Retina (tissue), 1 donor: ENCODE results near the gene LRPAP1.
"Not testable (repeated sequence)": the region's sequence is repeated elsewhere in the genome, so short reads cannot be mapped to it uniquely, and the experiment has no call there.

Experiments used
- DNase-seq: peaks from one replicate; pipeline ENCODE4 v3.0.0-alpha.2; 2016

The LRPAP1 gene, protein sequence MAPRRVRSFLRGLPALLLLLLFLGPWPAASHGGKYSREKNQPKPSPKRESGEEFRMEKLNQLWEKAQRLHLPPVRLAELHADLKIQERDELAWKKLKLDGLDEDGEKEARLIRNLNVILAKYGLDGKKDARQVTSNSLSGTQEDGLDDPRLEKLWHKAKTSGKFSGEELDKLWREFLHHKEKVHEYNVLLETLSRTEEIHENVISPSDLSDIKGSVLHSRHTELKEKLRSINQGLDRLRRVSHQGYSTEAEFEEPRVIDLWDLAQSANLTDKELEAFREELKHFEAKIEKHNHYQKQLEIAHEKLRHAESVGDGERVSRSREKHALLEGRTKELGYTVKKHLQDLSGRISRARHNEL

DNA sequence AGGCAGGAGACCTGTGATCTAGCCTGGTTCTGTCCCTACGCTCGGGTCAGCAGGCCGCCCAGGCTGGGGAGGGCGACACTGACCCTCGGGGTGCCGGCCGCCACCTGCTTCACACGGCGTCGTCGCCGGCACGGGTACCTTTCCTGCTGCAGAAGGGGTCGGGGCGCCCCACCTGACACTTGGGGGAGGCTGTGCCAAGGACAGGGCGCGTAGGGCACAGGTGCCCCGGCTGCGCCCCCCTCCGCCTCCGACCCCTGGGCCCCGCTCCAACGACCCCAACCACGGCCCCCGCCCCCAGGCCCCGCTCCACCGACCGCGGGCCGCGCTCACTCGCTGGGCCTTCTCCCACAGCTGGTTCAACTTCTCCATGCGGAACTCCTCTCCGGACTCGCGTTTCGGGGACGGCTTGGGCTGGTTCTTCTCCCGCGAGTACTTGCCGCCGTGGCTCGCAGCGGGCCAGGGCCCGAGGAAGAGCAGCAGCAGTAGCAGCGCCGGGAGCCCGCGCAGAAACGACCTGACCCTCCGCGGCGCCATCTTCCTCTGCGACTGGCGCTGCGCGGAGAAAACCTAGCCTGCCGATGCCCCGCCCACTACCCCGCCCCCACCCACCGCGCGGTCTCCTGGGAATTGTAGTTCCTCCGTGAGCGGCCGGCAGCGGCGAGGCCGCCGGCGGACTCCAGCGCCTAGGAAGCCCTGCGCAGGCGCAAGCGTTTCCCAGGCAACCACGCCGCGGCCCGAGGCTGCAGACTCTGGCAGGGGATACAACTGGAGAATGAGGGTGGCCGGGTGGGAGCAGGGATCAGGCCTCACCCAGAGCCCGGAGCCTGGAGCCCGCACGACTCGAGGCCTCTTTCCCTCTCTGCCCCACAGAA is at the start of gene LRPAP1:
Gene LRPAP1 (minus strand): TSS at position 544 of the 872 bp plus-strand sequence. CDS start 10 bp downstream, at position 534.
- DNase-seq, result peak; percentile 95

DNA sequence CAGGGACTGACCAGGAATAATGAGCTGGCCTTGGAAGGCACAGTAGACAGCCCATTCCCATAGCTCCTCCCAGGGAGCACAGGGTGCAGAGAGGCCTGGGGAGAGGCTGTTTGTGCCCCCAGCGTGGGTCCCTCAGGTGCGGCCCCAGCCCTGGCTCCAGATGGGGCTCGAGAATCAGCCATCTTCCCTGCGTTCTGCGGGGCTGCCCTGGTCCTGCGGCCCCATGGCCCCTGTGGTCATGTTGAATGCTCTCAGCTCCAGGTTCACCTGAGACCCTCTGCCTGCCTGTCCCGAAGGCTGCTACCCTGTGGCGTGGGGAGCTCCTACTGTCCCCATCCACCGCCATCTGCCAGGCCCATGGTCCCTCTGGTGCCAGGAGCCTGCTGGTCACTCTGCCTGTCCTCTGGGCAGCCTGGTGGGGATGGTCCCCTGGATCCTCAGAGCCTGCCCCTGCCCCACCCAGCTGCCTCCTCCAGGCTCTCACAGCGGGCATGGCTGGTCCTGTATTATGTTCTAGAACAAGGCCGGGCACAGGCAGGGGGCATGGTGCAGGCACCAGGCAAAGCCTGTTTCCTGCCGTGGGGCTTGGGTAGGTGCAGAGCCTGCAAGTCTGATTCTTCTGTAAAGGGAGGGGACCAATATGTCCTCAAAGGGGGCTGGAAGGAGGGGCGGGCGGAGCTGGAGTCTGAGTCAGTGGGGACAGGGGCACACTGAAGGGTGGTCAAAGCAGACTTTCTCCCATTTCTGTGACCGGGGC is 49.3 kb upstream of the LRPAP1 start:
- DNase-seq, result not testable (repeated sequence)

DNA sequence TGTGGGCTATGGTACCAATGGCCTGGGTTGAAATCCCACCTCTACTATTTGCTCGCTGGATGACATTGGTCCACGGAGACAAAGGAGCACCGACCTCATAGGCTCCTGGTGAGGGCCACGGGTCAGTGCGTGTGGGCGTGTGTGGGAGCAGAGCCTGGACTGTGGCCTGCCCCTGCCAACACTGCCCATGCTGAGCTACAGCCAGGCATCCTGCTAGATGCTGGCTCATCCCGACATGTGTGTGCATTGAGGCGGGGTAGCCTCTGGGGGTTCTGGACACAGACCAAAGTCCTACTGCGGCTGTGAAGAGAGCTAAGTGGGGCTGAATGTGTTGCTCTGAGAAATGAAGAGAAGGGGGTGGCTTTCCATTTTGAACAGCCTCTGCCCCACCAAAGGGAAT is 48.6 kb upstream of the LRPAP1 start:
- DNase-seq, result not testable (repeated sequence)

DNA sequence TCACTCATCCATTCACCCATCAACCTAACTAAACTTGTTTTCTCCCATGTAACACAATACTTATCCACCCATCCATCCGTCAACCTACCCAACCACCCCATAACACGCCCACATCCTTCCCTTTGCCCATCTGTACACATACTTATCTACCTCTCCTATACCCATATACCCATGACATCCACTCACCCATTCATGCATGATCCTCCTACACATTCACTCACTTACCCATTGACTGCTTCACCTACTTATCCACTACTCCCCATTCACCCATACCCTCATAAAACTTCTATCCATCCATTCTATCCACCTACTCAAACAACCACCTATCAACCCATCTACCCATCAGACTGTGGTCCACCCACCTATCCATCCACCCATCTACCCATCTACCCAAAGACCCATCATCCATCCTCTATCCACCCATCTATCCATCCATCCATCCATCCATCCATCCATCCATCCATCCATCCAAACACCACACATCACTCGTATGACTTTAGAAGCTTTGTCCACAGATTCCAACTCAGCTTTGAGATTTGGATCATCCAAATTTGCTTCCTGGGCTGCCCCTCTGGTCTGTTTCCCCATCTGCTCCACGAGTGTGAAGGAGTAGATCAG is 46.4 kb upstream of the LRPAP1 start:
- DNase-seq, result not testable (repeated sequence)

DNA sequence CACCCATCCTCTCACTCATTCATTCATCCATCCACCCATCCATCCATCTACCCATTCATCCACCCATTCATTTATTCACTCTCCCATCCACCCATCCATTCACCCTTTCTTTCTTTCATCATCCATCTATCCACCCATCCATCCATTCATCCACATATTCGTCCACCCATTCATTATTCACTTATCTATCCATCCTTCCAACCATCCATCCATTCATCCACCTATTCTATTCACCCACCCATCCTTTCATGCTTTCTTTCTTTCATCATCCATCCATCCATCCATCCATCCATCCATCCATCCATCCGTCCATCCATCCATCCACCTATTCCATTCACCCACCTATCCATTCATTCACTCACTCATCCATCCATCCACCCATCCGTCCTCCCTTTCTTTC is 45.8 kb upstream of the LRPAP1 start:
- not testable (repeated sequence) for DNase-seq

DNA sequence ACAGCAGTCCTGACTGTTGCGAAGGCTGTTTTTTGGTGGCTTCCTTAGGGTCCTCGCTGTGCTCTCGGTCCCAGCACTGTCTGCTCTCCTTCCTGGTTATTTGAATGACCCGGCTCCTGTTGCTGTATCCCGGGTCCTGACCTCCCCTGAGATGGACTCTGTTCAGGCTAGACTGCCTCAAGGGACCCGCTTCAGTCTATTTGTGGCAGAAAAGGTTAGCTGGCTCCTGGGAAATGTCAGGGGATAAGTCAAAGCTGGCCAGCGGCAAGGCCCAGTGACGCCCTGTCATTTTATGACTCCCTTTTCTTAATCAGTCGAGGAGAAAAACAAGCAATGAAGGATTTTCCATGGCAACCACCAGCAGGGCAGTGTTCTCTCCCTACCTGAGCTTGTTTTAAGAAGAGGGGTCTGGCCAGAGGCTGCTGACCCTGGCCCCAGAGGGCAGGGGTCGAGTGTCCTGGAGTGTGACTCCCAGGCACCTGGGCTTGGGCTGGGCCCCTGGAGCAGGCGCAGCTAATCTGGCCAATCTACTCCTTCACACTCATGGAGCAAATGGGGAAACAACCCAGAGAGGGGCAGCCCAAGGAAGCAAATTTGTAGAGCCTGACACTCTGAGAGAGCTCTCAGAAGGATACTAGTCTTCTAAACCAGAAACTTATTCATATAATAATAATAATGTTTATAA is 45.1 kb upstream of the LRPAP1 start:
- DNase-seq, result not testable (repeated sequence)

DNA sequence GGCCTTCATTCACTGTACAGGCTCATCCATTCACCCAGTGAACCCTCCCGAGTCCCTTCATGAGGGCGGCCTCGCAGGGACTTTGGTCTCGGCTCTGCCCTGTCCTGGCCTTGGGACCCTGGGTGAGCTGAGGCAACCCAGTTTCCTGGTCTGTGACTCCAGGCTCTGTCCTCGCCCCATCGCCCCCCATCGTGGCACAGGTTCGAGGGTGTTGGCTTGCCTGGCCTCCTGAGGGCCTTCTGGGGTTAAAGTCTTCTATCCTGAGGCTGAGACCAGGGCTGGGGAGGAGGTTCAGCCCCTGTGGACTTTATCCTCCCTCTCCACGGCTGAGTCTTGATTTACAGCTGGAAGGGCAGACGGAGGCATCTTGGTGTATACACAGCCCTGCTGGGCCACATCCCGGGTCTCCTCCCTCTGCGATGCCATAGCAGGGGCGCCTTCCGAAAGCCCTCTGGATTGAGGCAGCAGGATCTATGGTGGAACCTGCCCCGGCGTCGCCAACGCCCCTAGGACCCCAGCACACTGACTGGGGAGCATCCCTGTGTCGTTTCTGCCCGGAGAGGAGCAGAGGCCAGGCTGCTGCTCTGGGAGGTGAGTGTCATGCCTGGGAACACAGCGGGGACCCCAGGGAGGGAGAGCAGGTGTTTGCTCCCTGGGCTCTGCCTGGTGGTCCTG is 44.4 kb upstream of the LRPAP1 start:
- DNase-seq, result not testable (repeated sequence)

DNA sequence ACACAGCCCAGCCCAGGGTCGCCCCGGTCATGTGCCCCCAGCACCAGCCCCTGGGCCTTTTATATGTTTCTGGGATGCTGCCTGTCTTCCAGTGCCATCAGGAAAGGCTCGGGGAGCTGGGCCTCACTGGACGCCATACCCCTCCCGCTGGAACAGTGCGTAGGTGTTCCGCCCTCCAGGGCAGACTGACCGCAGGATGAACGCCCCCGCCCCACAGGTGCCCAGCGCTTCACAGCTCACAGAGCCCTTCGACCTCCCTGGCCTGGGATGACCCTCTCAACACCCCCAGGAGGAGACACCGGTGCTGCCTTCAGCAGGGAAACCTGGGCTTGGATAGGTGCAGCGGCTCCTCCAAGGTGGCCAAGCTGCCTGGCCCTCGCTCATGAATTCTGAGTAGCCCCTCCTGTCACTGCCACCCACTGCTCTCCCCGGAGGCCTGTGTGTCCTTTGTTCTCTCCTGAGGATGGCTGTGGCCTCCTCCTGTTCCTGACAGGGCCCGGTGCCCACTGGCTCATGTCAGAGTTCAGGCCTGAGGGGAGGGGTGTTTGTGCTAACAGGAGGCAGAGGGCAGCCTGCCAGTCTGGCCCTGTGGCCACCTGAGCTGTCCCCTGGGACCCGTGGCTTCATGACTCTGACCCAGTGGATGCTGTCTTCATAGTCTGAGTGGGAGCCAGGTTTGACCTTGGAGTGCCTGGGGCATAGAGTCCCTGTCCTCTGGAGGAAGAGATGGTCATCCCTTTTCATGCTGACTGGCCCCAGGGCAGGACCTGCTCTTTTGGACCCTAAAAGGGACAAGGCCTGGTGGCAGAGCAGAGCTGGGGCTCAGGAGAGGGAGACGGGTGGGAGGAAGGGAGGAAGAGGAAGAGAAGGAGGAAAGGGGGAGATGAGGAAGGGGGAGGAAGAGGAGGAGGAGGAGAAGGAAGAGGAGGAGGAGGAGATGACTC is 43.5 kb upstream of the LRPAP1 start:
- DNase-seq, result not testable (repeated sequence)

DNA sequence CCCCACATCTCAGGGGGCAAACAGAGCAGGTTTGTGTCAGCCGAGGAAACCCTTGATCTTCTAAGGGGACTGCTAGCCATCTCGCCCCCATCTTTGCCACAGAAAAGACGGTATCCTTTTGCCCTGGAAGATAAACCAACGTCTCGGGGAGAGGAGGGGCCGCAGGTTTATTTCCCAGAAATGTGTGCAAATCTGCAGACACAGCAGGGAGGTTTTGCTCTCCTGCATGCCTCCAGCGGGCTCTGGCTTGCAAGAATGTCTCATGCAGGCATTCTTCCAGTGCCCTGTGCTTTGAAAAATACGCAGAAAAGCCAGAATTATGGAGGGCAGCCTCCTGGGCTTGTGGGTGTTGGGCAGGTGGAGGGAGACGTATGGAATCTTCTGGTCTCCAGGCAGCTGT is 42.6 kb upstream of the LRPAP1 start:
- not testable (repeated sequence) for DNase-seq

DNA sequence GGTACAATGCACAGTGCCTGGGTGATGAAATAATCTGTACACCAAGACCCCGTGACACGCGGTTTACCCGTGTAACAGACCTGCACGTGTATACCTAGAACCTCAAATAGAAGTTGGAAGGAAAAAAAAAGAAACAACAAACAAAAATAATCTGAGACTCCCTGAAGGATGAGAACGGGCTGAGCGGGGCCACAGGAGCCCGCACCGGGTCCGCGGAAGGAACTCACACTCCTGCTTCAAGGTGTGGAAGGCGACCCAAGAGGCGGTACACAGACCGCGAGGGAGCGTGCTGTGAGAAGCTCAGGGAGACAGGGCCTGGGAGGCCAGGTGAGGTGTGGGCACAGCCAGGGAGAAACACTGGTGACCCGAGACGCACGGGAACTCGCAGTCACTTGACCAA is 42.1 kb upstream of the LRPAP1 start:
- DNase-seq, result not testable (repeated sequence)

DNA sequence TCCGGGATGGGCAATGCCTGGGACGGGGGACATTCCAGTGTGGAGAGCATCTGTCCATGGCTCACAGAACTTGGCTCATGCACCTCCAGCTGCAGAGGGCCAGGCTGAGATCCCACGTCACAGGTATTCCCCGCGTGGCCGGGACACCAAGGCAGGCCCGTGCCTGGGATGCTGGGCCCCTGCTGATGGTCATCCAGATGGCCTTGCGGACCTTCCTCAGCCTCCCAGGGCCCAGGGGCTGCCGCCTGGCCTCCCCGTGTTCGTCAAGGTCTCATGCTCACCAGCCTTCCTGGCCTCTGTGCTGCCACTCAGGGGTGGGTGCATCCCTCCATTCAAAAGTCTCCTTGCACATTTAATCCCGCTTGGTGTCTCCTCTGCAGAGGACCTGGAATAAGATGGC is 40.9 kb upstream of the LRPAP1 start:
- DNase-seq, result no peak

DNA sequence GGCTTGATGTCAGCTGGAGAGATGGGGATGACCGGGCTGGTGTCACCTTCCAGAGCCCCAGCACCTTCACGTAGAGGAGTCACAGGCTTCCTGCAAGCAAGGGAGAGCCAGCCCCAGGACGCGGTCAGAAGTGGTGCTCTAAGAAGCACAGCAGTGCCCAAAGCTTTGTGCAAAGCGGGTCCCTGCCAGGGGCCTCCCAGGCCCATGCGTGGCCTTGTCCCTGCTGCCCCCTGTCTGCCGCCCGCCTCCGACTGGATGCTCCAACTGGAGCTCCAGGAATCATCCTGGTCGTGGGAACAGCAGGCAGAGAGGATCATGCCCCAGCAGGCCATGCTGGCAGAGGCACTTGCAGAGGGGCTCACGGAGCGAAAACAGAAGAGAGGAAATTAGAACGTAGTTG is 40.1 kb upstream of the LRPAP1 start:
- peak; percentile 28 for DNase-seq

DNA sequence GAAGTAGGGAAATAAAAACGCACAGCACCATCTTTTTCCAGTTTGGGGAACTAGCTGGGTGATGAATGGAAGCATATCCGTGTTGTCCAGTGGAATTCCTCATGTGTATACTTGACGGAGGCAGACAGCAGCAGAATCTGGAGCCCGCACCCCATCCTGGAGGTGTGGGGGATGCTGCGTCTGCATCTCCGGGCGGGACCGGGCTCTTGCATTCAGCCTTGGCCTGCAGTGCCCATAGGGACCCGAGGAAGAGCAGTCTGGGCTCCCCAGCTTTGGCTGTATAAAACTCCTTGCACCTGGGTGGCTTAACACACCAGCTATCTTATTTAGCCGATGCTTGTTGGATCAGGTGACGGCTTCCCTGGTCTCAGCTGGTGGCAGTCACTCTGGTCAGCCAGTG is 39.7 kb upstream of the LRPAP1 start:
- no peak for DNase-seq

DNA sequence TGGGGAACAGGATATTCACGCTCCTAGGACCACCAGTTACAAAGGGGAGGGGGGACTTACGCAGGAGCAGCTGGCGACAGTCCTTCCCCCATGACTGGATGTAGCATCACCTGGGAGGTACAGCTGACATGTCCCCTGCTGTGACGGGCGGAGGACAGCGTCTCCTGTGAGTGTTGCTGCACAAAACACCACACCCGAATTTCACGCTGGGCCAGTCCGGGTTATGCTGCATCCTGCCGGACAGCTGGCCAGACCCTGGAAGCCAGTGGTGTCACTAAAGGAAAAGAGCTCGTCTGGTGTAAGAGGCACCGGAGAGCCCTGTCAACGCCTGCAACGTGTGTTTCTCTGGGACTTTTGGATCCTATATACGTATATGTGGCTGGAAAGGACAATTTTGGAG is 38.7 kb upstream of the LRPAP1 start:
- DNase-seq, result not testable (repeated sequence)

DNA sequence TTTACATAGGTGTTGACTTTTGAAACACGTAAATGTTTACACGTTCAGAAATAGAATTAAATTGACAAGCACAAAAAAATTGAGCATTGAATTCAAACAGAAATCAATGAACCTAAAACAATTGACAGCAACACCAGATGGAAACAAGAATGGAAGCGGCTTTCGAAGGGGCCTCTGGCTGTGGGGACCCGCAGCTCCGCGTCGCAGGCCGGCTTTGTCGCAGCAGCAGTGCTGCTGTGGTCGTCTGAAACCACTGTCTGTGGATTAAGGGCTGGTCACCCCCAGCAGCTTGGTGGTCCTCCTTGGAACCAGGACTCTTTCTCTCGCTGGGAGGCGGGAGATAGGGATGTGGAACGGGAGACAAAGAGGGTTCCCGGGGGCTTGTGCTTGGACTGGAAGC is 37.4 kb upstream of the LRPAP1 start:
- DNase-seq, result not testable (repeated sequence)

DNA sequence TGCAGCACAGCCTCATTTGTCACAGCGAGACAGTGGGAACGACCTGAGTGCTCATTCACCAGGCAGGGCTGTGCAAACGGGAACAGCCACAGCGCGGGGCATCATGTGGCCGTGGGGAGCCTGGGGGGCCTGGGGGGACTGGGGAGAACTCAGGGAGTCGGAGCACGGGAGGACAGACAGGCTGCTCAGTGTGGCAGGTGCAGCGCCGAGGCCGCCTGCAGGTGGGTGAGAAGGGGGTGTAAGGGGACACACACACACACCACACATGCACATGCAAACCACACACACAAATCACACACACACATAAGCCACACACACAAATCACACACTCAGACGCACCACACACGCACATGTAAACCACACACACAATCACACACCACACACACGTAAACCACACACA is 34.5 kb upstream of the LRPAP1 start:
- DNase-seq, result not testable (repeated sequence)

DNA sequence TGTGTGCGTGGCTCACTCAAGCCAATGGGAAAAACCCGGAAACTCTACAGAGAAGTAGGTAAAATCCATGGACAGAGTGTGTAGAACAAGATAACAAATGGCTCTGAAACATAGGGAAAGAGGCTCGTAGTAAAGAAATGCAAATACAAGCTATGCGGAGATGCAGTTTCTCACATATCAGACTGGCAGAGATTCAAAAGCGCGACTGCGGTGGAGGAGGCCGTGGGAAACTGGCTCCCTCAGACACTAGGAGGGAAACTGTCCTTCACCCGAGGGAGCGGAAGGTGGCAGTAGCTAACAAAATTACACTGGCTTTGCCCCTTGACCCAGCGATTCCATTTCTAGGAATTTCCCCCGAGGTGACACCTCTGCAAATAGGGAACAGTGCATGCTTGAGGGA is 34.1 kb upstream of the LRPAP1 start:
- DNase-seq, result peak; percentile 15

DNA sequence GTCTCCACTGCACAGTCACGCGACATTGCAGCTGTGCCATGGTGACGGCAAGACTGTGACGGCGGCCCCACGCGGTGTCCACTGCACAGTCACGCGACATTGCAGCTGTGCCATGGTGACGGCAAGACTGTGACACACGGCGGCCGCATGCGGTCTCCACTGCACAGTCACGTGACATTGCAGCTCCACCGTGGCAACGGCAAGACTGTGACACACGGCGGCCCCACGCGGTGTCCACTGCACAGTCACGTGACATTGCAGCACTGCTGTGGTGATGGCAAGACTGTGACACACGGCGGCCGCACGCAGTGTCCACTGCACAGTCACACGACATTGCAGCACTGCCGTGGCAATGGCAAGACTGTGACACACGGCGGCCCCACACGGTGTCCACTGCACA is 32.7 kb upstream of the LRPAP1 start:
- not testable (repeated sequence) for DNase-seq

DNA sequence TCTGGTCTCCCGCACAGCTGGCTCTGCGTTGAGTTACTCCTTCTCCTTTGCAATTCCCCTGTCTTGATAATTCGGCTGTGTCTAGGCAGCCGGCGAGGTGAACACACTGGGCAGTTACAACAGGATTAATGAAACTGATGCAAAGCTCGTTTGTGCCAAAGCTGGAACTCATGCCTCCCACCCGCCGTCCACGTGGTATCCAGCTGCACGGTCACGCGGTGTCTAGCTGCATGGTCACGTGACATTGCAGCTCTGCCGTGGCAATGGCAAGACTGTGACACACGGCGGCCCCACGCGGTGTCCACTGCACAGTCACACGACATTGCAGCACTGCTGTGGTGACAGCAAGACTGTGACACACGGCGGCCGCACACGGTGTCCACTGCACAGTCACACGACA is 31.2 kb upstream of the LRPAP1 start:
- DNase-seq, result no peak

DNA sequence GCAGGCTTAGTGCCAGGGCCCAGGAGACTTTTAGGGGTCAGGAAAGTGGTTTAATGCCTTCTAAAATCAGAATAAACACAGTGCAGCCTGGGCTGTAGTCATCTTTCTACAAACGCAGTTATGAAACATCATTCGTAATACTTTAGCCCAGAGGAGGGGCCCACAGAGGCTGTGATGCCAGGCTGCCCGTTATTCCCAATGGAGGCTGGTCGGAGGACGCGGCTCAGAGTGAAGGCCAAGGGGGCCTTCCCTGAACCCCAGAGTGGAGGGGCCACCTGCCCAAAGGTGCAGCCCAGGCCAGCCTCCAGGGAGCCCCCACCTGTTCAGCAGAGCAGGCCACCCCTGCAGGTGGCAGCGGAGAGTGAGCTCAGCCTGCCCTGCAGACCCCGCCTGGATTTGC is 29.9 kb upstream of the LRPAP1 start:
- DNase-seq, result not testable (repeated sequence)
